ENCODE data around the gene SCAMP4. TPM values are rescaled to one million over a fixed set of nuclear protein-coding genes. Genes with fewer than 3 reads are reported as not detected.

Gene SCAMP4
- total RNA-seq, 1 donor: 42.8 TPM

DNA sequence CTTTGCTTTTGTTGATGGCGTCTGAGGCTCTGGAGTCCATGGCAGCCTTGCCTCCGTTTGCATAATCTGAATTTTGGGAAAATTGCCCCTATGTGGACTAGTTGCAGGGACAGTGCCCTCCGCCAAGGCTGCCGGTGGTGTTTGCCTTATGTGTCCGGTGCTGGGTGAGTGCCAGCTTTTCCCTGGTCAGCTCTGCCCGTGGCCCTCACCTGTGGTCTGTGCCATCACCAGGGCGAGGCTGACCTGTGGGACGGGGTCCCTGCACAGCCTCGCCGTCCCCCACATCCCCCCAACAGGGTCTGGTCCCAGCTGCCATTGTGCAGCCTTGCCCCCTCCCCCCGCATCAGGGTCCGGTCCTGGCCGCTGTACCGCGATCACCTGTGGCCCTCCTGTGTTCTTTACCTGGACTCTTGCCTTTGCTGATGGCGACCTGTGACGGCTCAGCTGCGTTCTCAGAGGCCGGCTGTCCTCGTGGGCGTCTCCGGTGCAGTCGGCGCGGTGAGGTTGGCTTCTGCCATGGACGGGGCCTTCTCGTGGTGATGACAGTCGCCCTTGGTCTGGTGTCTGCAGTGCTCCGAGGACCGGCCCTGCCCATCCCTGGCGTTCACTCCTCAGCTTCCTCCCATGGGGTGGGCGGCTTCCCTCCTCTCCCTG, 48.4 kb downstream of the SCAMP4 start:
- DNase-seq (ENCODE audit: low read depth in 2 of 3, low spot score in 2 of 3): no peak

DNA sequence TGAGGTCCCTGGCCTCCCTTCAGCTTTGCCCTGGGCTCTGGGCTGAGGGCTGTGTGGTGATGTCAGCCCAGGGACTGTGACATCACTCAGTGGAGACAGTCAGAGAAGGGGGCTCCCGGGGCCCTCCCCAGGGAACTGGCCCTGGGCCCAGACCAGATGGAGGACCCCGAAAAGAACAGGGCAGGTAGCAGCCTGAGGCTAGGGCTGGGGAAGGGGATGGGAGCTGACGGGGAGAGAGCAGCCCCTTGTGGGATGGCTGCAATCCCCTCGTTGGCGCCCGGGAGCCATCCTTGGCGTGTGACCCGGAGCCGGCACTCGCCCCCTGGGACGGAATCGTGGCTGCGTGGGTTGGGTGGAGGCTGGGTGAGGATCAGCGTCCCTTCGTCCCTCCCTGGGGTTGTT, 49.3 kb downstream of the SCAMP4 start:
- no peak for DNase-seq (ENCODE audit: low read depth in 2 of 3, low spot score in 2 of 3)

DNA sequence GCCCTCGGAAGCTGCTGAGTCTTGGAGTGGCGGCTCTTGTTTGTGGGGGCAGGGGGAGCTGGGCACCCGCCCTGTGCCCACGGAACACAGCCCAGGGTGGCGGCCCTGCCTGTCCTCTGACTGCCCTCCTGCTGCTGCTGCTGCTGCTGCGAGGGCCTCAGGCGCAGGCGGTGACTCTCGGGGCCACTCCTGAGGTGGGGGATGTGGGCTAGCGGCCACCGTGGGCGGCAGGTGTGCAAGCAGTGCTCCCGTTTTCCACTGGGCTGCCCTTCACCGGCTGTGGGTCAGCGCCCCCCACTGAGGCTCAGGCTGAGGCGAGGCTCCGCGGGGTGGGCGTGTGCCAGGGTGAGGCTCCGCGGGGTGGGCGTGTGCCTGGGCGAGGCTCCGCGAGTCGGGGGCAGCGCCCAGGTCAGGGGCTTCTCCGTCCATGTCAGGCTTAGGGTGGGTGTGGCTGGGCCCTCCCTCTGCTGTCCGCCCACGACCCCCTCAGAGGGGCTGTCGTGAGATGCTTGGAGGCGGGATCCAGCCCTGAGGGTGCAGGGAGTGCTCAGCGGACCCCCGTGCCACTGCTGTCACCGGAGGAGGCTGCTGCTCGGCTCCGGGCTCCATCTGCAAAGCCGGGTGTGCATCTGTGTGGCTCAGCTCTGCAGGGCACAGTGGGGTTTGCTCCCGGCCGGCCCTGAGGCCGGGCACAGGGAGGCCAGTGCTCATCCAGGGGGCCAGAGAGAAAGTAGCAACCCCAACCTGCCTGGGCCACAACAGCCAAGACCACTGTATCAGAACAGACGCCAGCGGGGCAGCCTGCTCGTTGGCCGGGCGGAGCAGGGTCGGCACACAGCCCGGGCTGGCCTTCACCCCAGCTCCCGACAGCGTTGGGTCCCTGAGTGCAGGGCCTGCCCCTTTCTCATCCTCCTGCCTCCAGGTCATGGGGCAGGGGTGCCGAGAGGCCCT, 50.2 kb downstream of the SCAMP4 start:
- DNase-seq (ENCODE audit: low read depth in 2 of 3, low spot score in 2 of 3): no peak

DNA sequence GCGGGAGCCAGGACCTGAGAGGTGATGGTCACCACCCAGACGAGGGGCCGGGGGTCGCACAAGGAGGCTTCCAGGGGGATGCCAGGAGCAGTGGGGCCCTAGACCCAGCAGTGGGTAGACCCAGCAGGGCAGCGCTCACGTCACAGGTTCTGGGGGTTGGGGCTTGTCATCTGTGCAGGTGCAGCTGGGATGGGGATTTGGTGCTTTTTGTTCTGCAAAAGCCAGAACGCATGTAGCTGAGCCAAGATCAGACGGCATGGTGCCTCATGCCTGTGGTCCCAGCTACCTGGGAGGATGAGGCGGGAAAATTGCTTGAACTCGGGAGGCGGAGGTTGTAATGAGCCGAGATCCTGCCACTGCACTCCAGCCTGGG, 50.9 kb downstream of the SCAMP4 start:
- DNase-seq (ENCODE audit: low read depth in 2 of 3, low spot score in 2 of 3): no peak

DNA sequence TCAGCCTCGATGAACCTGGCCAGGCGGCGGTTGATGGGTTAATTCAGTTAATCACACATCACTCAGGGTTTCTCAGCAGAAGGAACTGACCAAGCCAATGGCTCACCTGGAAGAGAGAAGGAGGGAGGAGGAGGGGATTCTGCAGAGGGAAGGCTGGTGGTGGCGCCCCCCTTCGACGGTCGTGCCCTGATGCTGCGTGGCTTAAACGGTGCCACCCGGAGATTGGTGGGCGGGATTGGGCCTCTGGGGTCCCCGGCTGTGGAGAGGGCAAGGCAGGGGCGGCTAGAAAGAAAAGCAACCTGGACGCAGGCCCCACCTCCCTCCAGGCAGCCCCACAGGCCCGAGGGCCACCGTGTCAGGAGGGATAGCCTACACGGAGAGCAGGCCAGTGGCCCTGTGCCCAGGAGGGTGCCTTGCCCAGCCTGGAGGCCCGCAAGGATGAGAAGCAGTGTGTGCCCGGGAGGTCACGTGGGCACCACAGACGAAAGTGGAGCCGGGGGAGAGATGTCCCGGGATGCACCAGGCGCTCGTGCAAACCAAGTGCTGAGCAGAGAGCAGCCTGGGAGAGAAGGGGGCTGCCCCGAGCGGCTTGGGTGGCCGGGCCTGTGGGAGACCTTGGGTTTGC, 51.8 kb downstream of the SCAMP4 start:
- no peak for DNase-seq (ENCODE audit: low read depth in 2 of 3, low spot score in 2 of 3)

DNA sequence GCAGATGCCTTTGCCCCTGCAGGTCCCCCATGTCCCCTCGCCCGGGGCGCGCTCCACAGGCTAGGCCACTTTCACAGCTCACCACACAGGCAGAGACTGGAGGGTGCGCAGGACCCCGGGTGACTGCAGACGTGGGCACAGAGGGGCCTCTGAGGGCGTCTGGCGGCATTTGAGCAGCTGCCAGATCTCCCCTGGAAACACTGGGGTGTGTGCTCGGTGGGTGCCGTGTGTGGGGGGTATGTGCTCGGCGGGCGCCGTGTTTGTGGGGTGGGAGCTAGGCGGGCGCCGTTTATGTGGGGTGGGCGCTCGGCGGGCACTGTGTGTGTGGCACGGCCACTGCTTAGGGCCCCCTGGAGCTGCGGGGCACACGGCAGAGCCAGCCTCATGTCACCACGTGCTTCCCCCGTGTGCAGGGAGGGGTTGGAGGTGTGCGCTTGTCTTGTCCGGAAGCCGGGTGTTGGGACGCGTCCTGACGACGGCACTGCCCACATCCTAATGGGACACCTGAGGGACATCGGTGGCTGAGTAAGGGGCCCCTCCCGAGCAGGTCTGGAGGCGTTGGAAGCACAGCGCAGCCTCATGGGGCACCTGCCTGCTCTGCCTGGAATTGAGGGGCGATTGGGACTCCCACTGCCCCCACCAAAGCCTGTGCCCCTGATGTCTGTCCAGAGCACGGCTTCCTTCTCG, 52.5 kb downstream of the SCAMP4 start:
- no peak for DNase-seq (ENCODE audit: low read depth in 2 of 3, low spot score in 2 of 3)

DNA sequence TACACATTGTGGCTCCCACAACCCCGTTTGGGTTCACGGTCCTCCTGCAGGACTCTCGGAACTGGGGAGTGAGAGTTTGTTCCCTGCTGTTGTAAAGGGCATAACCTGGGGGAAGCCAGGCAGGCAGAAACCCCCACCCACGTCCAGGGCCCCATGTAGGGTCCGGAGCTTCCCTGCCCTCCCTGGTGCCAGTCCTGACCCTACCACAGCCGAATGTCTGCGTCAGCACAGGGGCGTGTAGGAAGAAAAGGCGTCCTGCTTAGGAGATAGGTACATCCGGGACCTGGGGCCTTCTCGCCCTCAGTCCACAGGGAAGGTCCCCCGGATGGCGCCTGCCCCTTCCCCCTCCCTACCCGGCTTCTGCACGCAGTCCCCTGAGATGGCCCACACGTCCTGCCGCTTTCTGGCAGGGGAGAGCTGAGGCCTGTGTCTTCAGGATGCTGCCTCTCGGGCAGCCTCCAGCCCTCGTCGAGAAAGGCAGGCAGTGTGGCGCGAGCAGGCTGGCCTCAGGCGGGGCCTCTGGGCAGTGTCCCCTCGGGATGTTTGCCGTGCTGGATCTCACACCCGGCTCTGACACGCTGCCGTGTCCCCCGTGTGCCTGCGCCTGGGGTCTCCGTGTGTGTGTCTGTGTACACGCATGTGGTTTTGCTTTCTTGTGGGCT, 54.9 kb downstream of the SCAMP4 start:
- no peak for DNase-seq (ENCODE audit: low read depth in 2 of 3, low spot score in 2 of 3)

DNA sequence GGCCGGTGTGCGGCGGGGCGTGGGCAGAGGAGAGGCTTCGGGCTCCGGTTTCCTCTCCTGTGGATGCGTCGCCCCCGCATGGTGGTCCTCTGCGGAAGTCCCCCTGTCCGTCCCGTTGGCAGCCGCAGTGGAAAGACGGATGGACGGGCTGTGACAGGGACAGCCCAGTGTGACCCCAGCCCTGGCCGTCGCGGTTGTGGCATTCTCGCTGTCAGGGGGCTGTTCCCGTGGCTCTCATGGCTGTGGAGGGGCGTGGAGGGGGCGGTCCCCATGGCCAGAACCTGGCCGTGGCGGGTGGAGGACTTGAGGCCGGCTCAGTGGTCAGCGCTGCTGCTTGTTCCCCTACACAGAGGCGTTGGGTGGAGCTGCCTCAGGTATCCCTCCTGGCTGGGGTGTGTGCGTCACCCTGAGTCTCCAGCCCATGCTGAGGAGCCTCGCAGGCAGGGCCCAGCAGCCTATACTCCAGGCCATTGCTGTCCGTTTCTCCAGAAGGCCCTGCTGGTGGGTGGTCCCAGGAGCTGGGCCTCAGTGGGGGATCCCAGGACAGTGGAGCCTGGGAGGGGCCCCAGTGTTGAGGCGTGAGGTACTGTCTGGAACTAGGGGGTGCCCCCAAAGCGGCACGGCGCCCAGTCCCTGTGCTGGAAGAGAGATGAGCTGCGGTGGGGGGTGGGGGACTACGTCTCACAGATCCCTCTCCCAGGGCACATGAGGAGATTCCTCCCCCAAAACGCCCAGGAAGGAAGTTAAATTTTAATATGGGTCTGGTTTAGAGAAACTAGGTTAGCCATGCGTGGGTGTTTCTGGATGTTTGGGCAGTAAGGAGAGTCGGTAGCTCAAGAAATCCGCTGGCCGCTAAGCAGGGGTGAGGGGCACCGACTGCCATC, 56.0 kb downstream of the SCAMP4 start:
- no peak for DNase-seq (ENCODE audit: low read depth in 2 of 3, low spot score in 2 of 3)

DNA sequence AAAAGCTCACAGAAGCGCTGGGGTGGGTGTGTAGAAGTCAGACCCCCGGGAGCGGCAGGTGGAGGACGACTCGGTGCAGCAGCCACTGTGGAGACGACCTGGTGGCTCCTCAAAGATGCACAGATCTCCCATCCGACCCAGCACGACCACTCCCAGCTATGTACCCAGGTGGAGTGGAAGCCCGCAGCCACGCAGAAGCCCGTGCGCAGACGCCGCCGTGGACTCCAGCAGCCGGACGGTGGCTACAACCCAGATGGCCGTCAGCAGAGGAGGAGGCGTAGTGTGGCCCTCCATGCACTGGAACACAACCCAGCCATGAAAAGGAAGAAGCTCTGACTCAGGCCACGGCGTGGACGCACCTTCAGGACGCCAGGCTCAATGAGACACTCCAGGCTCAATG, 57.5 kb downstream of the SCAMP4 start:
- DNase-seq (ENCODE audit: low read depth in 2 of 3, low spot score in 2 of 3): no peak

DNA sequence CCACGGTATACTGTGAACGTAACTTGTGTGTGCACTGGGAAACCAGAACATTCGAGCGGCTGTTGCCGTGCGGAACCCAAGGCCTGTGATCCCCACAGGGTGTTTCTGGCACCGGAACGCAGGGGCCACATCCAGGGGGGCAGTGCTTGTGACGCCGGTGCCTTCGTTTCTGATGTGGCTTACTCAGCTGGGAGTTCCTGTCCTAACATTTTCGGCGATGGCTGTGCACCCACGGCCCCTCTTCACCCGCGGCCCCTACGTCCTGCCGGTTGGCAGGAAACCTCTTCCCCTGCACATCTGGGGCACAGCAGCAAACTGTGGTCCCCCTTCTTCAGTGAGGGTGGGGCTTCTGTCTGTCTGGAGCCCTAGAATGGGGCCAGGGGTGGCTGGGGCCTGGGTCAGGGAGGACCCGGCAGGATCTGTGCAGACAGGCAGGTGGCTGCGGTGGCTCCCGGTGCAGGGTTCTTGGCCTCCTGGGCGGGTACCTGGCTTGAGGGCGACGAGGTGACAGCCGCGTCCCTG, 61.9 kb downstream of the SCAMP4 start:
- no peak for DNase-seq (ENCODE audit: low read depth in 2 of 3, low spot score in 2 of 3)

DNA sequence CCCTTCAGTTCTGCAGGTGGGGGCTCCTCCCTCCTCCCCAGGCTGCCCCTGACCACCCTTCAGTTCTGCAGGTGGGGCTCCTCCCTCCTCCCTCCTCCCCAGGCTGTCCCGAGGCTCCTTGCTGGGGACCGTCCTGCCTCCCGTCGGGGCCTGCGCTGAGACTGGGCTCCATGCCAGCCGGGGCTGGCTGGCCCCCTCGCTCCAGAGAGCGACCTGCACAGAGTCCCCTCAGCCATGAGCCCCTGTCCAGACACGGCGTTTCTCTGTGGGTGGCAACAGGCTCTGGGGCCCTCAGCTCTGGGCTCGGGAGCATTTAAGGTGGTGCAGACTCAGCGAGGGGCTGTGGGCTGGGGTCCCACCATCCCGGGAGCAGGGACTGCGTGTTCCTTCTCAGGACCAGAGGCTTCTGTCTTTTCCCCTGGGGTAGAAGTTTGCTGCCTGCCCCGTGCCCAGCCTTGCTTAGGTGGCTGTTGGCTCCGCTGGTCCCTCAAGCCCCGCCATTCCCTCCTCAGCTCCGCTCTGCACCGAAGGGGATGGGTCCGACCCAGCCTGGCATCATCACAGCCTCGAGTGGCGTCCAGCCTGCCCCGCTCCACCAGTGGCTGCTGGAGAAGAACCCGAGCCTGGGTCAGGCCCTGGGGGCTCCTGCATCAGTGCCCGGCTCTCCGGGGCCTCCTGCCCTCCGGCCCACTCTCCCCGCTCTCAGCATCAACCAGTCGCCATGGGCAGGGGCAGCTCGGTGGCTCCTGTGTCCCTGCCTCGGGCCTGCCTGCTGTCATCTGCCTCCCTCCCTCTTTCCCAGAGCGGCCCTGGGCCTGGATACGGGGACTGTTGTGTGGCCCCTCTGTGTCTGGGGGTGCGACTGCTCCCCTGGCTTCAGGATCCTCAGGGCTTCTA, 63.3 kb downstream of the SCAMP4 start:
- no peak for DNase-seq (ENCODE audit: low read depth in 2 of 3, low spot score in 2 of 3)

DNA sequence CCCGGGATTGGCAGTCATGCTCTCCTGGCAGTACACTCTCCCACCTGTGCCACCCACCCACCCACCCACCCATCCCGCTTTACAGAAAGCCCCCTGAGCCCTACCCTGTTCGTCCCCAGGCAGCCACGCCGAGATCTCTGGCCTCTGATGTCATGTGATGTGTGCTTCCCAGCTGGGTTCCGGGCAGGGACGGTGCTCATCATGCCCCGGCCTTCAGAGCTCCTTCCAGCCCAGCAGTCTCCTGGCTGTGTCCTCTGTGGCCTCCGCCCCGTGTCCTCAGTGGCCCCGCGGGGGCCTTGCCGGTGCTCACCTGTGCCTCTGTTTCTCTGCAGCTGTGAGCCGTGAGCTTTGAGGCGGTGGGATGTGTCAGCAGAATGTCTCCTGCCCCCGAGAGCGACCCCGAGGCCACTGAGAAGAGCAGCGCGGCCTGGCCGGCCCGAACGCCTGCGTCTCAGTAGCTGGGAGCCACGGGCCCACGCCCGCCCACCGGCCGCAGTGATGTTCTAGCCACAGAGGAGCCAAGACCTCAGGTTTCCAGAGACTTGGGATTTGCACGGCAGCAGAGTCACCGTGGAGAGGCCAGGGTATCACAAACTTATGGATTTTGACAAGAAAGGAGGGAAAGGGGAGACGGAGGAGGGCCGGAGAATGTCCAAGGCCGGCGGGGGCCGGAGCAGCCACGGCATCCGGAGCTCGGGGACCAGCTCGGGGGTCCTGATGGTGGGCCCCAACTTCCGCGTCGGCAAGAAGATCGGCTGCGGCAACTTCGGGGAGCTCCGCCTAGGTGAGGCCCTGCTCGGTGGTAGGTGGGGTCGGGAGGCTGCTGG, 64.2 kb downstream of the SCAMP4 start:
- no peak for DNase-seq (ENCODE audit: low read depth in 2 of 3, low spot score in 2 of 3)

DNA sequence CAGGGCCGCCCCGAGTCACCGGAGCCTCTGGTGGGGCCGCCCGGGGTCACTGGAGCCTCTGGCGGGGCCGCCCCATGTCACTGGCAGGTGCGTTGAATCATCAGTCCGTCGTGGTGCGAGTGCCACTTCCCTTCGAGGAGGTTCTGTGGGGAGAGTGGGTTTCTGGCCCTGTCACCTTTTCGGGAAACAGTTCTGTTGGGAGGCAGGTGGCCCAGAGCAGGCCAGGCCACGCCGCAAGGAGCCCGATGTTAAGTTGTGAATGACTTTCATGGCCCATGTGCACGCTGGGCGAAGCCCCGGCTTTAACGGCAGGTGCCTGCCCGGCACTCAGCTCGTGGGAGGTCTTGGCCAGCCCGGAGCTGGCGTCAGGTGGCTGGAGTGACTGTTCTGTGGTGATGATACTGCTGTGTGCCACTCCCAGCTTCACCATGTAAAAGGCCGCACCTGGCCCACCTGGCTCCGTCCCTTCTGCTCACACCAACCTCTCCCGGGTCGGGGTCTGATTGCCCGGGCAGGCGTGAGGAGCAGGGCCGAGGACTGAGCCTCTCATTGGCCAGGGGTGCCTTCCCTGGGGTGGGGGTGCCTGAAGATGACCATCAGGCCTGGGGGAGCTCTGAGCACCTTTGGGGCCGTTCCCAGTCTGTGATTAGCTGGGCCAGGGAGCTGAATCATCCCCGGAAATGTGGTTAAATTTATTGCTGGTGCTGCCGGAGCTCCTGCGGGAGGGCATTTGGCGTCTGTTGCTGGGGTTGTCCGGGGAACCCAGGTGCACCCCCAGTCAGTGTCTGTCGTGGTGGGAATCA, 65.0 kb downstream of the SCAMP4 start:
- DNase-seq (ENCODE audit: low read depth in 2 of 3, low spot score in 2 of 3): no peak

DNA sequence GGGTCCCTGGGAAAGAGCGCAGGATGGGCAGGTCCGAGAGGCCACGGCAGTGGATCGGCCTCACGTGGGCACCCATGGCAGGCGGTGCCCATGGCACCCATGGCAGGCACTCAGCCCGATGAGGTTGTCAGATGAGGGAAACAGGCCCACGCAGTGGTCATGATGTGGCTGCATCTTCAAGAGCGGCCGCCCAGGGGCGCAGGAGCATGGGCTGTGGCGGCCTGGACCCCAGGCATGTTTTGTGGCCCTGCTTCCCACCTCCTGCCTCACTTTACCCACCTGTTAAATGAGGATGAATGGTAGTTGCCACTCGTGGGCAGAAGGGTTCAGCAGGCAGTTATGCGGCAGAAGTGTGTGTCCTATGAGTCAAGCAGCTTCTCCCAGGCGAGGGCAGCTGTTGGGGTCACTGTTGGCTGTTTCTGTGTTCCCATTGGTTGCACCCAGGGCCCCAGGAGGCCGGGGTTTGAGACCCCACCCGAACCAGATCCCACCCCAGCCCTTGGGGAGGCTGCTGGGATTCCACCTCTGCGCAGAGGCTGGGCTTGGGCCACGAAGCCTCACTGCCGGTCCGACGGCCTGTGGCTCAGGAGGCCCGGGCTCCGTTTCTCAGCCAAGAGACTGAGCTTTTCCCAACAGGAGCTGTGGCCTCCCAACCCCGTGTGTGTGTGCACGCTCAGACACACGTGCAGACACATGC, 65.8 kb downstream of the SCAMP4 start:
- no peak for DNase-seq (ENCODE audit: low read depth in 2 of 3, low spot score in 2 of 3)

DNA sequence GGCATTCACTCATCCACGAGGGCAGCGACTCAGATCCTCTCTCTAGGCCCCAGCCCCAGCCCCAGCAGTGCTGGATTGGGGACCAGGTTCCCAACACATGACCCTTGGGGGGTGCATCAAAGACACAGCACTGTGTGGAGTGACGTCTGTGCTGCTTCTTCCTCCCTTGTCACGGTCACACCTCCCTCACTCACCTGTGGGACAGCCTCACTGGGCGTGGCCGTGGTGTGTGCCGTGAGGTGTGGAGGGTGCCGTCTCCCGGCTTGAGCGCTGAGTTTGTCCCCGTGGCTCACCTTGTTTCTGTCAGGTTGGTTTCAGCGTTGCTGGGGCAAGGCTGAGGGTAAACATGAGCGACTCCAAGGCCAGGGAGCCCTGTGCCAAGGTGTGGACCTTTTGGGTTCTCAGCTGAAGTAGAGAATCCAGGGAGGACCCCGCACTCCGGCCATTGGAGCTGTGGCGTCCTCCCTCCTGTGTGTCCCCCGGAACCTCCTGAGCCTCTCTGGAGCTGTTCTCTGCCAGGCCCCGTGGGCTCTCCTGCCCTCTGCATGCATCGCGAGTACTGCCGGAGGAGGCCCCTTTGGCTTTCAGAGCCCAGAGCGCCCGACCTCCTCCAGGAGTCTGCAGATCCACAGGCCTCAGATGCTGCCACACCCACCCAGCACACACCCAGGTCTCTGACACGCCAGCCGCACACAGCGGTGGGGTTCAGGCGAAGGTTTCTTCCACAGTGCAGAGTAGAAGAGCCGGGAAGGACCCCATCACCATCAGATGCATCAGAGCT, 69.4 kb downstream of the SCAMP4 start:
- no peak for DNase-seq (ENCODE audit: low read depth in 2 of 3, low spot score in 2 of 3)

All from hematopoietic multipotent progenitor cell (in vitro differentiated cells).